ENCODE data around the gene DTX1.
"Not testable (repeated sequence)": the region's sequence is repeated elsewhere in the genome, so short reads cannot be mapped to it uniquely, and the experiment has no call there.

The DTX1 gene

GRCh38 chr12:113115455-113116126 lies 59.1 kb downstream of the DTX1 start:
- DNase-seq (ENCODE audit: low read depth), result no peak

DNA sequence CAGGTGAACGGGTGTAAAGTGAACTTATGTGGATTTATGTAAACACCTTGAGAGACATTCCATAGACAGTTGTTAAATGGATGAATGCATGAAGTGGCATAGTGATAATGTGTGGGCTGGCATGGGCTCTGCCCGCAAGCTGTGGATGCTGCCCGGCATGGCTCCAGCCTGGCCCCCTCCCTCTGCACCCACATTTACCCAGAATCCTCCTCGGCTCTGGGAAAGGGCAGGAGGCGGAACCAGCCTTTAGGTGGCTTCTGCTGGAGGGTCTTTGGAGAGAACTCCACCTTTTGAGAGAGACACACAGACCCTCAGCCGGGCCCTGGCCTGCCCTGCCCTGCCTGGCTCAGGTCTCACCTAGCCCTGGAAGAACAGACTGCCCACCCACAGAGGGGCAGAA lies 60.3 kb downstream of the DTX1 start:
- no peak for DNase-seq (ENCODE audit: low read depth)

DNA sequence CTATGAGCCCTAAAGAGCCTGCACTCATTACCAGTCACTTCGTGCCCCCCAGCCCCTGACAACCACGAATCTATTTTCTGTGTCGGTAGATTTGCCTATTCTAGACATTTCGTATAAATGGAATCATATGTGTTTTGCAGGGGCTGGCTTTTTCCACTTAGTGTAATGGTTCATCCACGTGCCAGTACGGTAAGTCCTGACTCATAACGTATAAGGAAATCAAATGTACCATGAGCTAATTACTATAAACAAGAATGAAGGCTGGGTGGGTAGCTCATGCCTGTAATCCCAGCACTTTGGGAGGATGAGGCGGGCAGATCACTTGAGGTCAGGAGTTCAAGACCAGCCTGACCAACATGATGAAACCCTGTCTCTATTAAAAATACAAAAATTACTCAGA lies 61.2 kb downstream of the DTX1 start:
- not testable (repeated sequence) for DNase-seq (ENCODE audit: low read depth)

DNA sequence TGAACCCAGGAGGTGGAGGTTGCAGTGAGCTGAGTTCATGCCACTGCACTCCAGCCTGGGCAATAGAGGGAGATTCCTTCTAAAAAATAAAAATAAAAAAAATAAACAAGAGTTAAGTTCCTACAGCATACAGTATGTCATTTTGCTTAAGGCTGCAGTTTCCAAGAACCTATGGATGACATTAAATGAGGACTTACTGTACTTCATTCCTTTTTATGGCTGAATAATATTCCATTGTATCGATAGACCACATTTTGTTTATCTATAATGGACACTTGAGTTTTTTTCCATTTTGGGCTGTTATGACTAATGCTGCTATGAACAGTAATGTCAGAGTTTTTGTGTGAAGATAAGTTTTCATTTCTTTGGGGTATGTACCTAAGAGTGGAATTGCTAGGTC lies 61.6 kb downstream of the DTX1 start:
- DNase-seq (ENCODE audit: low read depth), result no peak

- DNase-seq (ENCODE audit: low read depth), result no peak
These were observed 63.6 kb downstream of the DTX1 start for GRCh38 chr12:113119980-113120669.

DNA sequence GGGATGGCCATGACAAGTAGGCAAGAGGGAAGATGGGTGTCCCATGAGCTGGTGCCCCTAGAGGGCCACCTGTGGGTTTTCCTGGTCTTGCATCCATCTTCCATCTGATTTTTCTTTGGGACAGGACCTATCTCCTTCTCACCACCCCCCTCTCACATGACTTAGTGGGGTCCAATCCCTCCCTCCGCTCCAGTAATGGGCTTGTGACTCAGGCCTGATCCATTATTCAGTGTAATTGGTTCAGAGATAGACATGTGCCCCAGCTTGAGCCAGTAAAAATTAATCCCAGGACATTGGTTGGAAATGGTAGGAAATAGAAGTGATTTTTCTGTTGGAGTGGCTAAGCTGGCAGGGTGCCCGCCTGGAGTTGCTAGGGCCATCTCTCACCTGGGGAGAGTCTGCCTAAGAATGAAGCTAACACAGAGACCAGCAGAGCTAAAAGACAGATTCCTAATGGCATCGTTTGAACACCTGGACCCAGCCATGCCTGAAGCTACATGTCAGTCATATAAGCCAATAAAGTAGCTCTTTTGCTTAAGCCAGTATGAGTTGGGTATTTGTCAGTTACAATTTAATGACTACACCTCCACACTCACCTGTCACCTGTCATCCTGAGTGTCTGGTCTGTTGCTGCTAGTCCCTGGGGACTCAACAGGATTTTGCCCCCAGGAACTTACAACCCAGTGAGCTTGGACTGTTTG lies 64.3 kb downstream of the DTX1 start:
- DNase-seq (ENCODE audit: low read depth), result no peak

DNA sequence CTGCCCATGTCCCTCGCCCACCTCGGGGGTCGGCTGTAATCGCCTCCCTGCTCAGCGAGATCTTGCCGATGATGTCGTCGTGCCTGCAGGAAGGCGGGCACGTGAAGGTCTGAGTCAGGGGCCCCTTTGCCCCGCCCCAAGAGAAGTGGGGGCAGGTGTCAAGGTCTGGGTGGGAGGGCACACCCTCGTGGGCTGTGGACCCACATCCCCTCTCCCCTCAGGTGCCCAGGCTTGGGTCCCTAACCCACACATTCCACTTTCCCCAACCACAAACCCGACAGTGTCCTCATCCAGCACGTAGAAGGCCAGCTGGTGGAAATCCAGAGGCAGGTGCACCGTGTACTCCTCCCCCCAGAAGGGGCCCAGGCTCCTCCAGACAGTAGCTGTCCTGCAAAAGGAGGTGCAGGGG lies 71.3 kb downstream of the DTX1 start:
- no peak for DNase-seq (ENCODE audit: low read depth)

GRCh38 chr12:113128802-113129663 lies 72.5 kb downstream of the DTX1 start:
- DNase-seq (ENCODE audit: low read depth), result no peak

GRCh38 chr12:113129664-113130456 lies 73.3 kb downstream of the DTX1 start:
- no peak for DNase-seq (ENCODE audit: low read depth)

DNA sequence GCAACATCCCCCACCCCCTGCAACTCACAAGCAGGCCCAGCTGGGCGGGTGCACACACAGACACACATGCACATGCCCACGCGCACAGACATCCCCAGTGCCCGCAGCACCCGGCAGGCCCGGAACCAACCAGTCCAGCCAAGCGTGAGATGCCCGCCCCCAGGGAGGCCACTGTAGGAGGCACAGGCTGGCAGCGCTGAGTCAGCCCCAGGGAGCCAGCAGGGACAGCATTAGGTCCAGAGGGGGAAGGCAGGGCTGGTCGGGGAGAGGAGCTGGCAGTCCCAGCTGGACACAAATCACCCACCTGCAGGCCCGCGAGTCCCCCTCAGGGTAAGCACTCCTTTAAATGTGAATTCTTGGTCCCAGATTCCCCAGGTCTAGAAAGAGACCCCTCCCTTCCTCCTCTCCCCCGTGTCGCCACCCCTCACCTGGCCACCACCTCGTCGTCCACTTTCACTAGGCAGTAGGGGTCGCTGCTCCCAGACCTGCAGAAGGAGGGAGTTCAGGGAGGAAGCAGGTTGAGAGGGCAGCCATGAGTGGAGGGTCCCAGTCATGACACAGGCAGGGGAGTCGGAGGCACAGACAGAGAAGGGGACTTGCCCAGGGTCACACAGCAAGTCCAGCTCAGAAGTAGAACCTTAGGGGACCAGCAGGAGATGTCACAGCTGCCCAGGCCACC lies 74.1 kb downstream of the DTX1 start:
- no peak for DNase-seq (ENCODE audit: low read depth)

GRCh38 chr12:113131556-113131955 lies 75.0 kb downstream of the DTX1 start:
- DNase-seq (ENCODE audit: low read depth), result no peak

DNA sequence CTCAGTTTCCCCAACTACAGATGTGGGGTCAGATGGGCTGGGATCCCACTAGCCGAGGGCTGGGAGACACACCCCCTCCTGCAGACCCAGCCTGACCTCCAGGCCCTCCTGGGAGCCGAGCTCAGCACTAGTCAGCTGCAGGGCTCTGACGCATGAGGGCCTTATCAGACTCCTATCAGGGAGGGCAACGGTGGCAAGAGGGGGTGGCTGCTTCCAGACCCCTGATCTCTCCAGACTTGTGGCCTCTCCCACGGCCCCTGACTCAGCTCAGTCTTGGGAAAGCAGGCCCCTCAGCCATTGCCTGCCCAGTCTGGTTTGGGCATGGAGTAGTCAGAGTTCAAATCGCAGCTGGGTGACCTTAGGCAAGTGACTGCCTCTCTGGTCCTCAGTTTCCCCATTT lies 76.5 kb downstream of the DTX1 start:
- DNase-seq (ENCODE audit: low read depth), result no peak

DNA sequence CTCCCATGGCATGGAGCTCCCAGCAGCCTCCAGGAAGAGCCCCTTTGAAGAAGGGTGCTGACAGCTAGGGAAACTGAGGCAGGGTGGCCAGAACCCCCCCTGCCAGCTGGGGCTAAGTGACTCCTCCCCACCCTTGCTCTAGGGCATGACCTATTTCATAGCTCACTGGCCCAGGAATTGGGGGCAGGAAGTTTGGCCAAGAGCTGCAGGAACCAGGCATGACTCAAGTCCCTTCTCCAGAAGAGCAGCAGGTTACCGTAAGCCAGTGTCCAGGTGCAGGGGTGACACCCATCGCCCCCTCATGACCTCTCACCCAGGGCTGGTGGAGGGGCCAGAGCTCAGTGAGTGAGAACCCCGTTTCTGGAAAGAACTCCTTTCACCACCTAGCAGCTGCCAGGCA lies 77.1 kb downstream of the DTX1 start:
- DNase-seq (ENCODE audit: low read depth), result no peak

- DNase-seq (ENCODE audit: low read depth), result no peak
These were observed 77.5 kb downstream of the DTX1 start for GRCh38 chr12:113134071-113134470.

GRCh38 chr12:113134521-113134951 lies 78.0 kb downstream of the DTX1 start:
- no peak for DNase-seq (ENCODE audit: low read depth)

GRCh38 chr12:113135178-113136127 lies 78.9 kb downstream of the DTX1 start, which contains the start of gene RASAL1:
RASAL1 (minus strand) TSS chr12:113135761; CDS start chr12:113135462, 299 bp downstream.
- DNase-seq (ENCODE audit: low read depth), result no peak

- no peak for DNase-seq (ENCODE audit: low read depth)
These were observed 79.8 kb downstream of the DTX1 start for GRCh38 chr12:113136128-113136989.

GRCh38 chr12:113136990-113137511 lies 80.5 kb downstream of the DTX1 start:
- DNase-seq (ENCODE audit: low read depth), result no peak
